K562 (cell line): ENCODE data around the gene SRC. TPM values are rescaled to one million over a fixed set of nuclear protein-coding genes. Genes with fewer than 3 reads are reported as not detected.
A peak's percentile ranks its signal among the peaks of the same experiment; 100 is the strongest.

Experiments
- ATAC-seq: fragments of 200-7000 bp; cut with Tn5 transposase; 3 replicates; pipeline ENCODE4 v1.9.1; 2020; ENCODE audit warnings: moderate library complexity
- BruUV-seq: library from RNA; stranded (reverse); fragments of 400-500 nt; replicated peaks from 2 replicates; lab custom pipeline; 2021; lab: Mats Ljungman, UMichigan
- CTCF ChIA-PET: fragments of 300-600 bp; formaldehyde crosslinking; extraction: SDS; loops from one replicate; lab custom pipeline; 2021; ENCODE audit warnings: low intra/inter-chr PET ratio; lab: Yijun Ruan, JAX
- POLR2A ChIA-PET: fragments of 300-600, 350-650 bp; sonication (Branson Sonifier 250); formaldehyde crosslinking; extraction: SDS; loops from one replicate; lab custom pipeline; 2021; ENCODE audit warnings: antibody characterized with exemption, inconsistent platforms; lab: Yijun Ruan, JAX
- DNase-seq, 4 experiments: peaks; one replicate each; pipeline versions ENCODE4 v3.0.0 to v3.0.0-alpha.2; 2011 to 2018; ENCODE audit warnings: low spot score in 3 of 4, mixed read lengths in 3 of 4; ENCODE audit errors: extremely low read depth in 1 of 4
- FAIRE-seq: peaks from 2 replicates; lab custom pipeline; 2011; peaks lifted over from hg19 to GRCh38; lab: Jason Lieb, UNC
- H2AFZ ChIP-seq: 2 replicates; pipeline ENCODE4 v1.6.0; 2011; ENCODE audit warnings: low read depth, low read length, control low read depth, inconsistent platforms
- H3K27ac ChIP-seq: fragments of 200-600 bp; 3 replicates; pipeline ENCODE4 v1.8.0; 2011; ENCODE audit warnings: low read depth, mild to moderate bottlenecking, control low read depth, inconsistent platforms, low read length, moderate library complexity, mixed read lengths; ENCODE audit errors: extremely low read depth
- H3K27me3 ChIP-seq, 2 experiments: fragments of 300-600 bp in 1 of 2; 2 replicates in 1 of 2; 3 replicates in 1 of 2; pipeline versions ENCODE4 v1.6.0 to v1.8.0; 2011; ENCODE audit warnings: inconsistent platforms in 2 of 2, low read length in 2 of 2, mild to moderate bottlenecking in 1 of 2, mixed read lengths in 1 of 2, moderate library complexity in 1 of 2; ENCODE audit not compliant: control insufficient read depth in 2 of 2, insufficient read depth in 2 of 2
- H3K36me3 ChIP-seq: fragments of 300-600 bp; 3 replicates; pipeline ENCODE4 v1.8.0; 2011; ENCODE audit warnings: mild to moderate bottlenecking, low read length, inconsistent platforms; ENCODE audit not compliant: control insufficient read depth, insufficient read depth
- H3K4me1 ChIP-seq, 2 experiments: fragments of 200-600 bp in 1 of 2; replicated peaks in 1 of 2; 2 replicates in 1 of 2; 3 replicates in 1 of 2; pipeline versions ENCODE4 v1.5.1 to v1.8.0; 2011; ENCODE audit warnings: inconsistent platforms in 2 of 2, low read length in 2 of 2, mild to moderate bottlenecking in 1 of 2, mixed read lengths in 1 of 2, moderate library complexity in 1 of 2; ENCODE audit not compliant: control insufficient read depth in 2 of 2, insufficient read depth in 2 of 2
- H3K4me2 ChIP-seq: 2 replicates; pipeline ENCODE4 v1.6.1; 2011; ENCODE audit warnings: low read length, control low read depth, inconsistent platforms, mixed read lengths; ENCODE audit not compliant: insufficient read depth
- H3K4me3 ChIP-seq: fragments of 200-600 bp; sonication (generic), shearing (Covaris generic); 2 replicates; pipeline ENCODE4 v1.5.1; 2016; ENCODE audit warnings: control low read depth, inconsistent platforms
- H3K79me2 ChIP-seq: fragments of 200-600 bp; 3 replicates; pipeline ENCODE4 v1.8.0; 2011; ENCODE audit warnings: low read length, inconsistent platforms; ENCODE audit not compliant: control insufficient read depth, insufficient read depth
- H3K9ac ChIP-seq, 2 experiments: 2 replicates each; pipeline versions ENCODE4 v1.6.0 to v1.6.1; 2011; ENCODE audit warnings: low read depth in 2 of 2, low read length in 2 of 2, control low read depth in 1 of 2, inconsistent platforms in 1 of 2, mild to moderate bottlenecking in 1 of 2, mixed read lengths in 1 of 2; ENCODE audit not compliant: insufficient read depth in 1 of 2
- H3K9me1 ChIP-seq: one replicate; pipeline ENCODE4 v1.6.0; 2011; ENCODE audit warnings: inconsistent platforms, mild to moderate bottlenecking, low read length, moderate library complexity; ENCODE audit not compliant: control insufficient read depth, insufficient read depth
- H3K9me3 ChIP-seq: replicated peaks from 2 replicates; pipeline ENCODE4 v1.5.1; 2011; ENCODE audit warnings: low read depth, low read length, inconsistent platforms; ENCODE audit not compliant: control insufficient read depth, insufficient read depth
- H4K20me1 ChIP-seq: replicated peaks from 2 replicates; pipeline ENCODE4 v1.6.1; 2011; ENCODE audit warnings: low read length, inconsistent platforms, mixed read lengths; ENCODE audit not compliant: control insufficient read depth, insufficient read depth
- CBFA2T2 ChIP-seq: fragments of 450-650 bp; conservative IDR thresholded peaks from 2 replicates; pipeline ENCODE4 v1.6.1; 2017; ENCODE audit warnings: mild to moderate bottlenecking
- KDM1A ChIP-seq, 2 experiments: fragments of 450-650 bp; IDR thresholded peaks; 2 replicates each; pipeline ENCODE4 v1.6.1; 2016; ENCODE audit warnings: mild to moderate bottlenecking in 2 of 2
- SP2 ChIP-seq: IDR thresholded peaks from 2 replicates; pipeline ENCODE4 v1.6.1; 2011; ENCODE audit warnings: mild to moderate bottlenecking, low read depth, low read length, moderate library complexity; ENCODE audit not compliant: poor library complexity, severe bottlenecking; ENCODE audit errors: extremely low read depth
- ZNF263 ChIP-seq: sonication (generic); formaldehyde crosslinking; IDR thresholded peaks from 2 replicates; pipeline ENCODE4 v1.8.0; 2022; ENCODE audit warnings: mild to moderate bottlenecking, missing genetic modification reagents, borderline replicate concordance
- WGBS: fragments of 100-300 bp; shearing (Covaris generic); methylation state at CpG from one replicate; pipeline ENCODE4 v1.1.6; 2016; ENCODE audit warnings: low coverage, mixed read lengths; ENCODE audit not compliant: insufficient coverage; ENCODE audit errors: missing lambda C conversion rate; 5-methylcytosine and 5-hydroxymethylcytosine counted together
- in situ Hi-C: fragments of 300-500 bp; cut with MboI; formaldehyde crosslinking; loops from 4 replicates; pipeline ENCODE4 v1.15.0; 2018; ENCODE audit warnings: inconsistent platforms, mixed read lengths
- intact Hi-C: fragments of 100-400 bp; cut with micrococcal nuclease; formaldehyde crosslinking; loops from 2 replicates; pipeline ENCODE4 v1.14.2; 2022
- polyA plus RNA-seq, 8 experiments: library from polyadenylated mRNA; depleted of rRNA in 4 of 8; stranded (reverse) in 5 of 8; unstranded in 3 of 8; fragments of >200 nt; fragmentation: Nextera tagmentation in 2 of 8; fragmentation: Illumina TruSeq in 1 of 8; extraction: Ambion mirVana in 2 of 8; extraction: Trizol in 1 of 8; gene quantifications; 2 replicates each; pipeline versions ENCODE4 v1.2.1 to v1.2.3, GENCODE V29; 2011 to 2014; ENCODE audit warnings: inconsistent platforms in 1 of 8, missing spikeins in 1 of 8
- total RNA-seq, 7 experiments: library from RNA; depleted of rRNA in 6 of 7; stranded (reverse); fragments of >200 nt in 6 of 7; fragmentation: Illumina TruSeq in 2 of 7; extraction: Trizol in 2 of 7; gene quantifications; 2 replicates each; pipeline versions ENCODE4 v1.2.1 to v1.2.3, GENCODE V29; 2011 to 2021; ENCODE audit warnings: low replicate concordance in 1 of 7
- TF ChIP-seq, protein P1 (sequence below): sonication (generic); formaldehyde crosslinking; IDR thresholded peaks from 2 replicates; pipeline ENCODE4 v1.8.1; 2023; ENCODE audit warnings: mild to moderate bottlenecking, missing genetic modification reagents

SRC gene
- total and polyA plus RNA-seq, 9 of the 15 experiments (the other 6 are each of a cell fraction or from before 2014, with no cell fraction given) = 0.06 to 8.5 (median 3.1) TPM

- intact Hi-C loops = no loop called here
- Histone ChIP-seq H3K4me3 (no peak overlapping the region), H3K27ac (no peak overlapping the region), H3K36me3 (no peaks in the 10 kb centered on the region), H3K9me3 (no peaks in the 10 kb centered on the region), H2AFZ (no peak overlapping the region)
- TF ChIP-seq SP2 (no peak), CBFA2T2 (no peak), KDM1A (IDR thresholded peaks at IDR 0.05) (peak in 1 of 2 experiments; percentile 54; a peak in 1 of 4 replicates)
- TF ChIP-seq, all 486 proteins: peak for 1
- H3K79me2 ChIP-seq = no peaks in the 10 kb centered on the region
- no peaks in the 10 kb centered on the region for H3K4me1 ChIP-seq
- H4K20me1 ChIP-seq = no peaks in the 10 kb centered on the region; the same call in 1 of the 2 replicates
- ChIA-PET POLR2A (interaction anchor here (1.6 kb wide), 1 partner anchor 10 kb away, joined by 5 read pairs; no protein-coding TSS in a partner anchor), CTCF (no interaction called here)
- in situ Hi-C loops = no loop called here
- BruUV-seq = no TSS peak
- H3K9ac ChIP-seq = no peak overlapping the region
- under 1% methylated on average over 7 of the region's 9 CpGs for WGBS
- FAIRE-seq = no peak
- peaks cover 0 to 31% of the 10 kb centered on the region in 2 experiments; a peak in 2 of 5 replicates for H3K27me3 ChIP-seq
- H3K4me2 ChIP-seq = no peak overlapping the region
- no peaks in the 10 kb centered on the region for H3K9me1 ChIP-seq
- no peak for DNase-seq
- ATAC-seq = no peak
Observed at GRCh38 chr20:37436527-37437186, 90.7 kb downstream of the SRC start.

- CTCF ChIA-PET = no interaction called here
Observed at GRCh38 chr20:37437676-37438075, 91.7 kb downstream of the SRC start.

More at GRCh38 chr20:37437676-37438075, 91.7 kb downstream of the SRC start:
- no peak overlapping the region for H3K27ac ChIP-seq
- no peaks in the 10 kb centered on the region for H3K36me3 ChIP-seq
- H2AFZ ChIP-seq = no peak overlapping the region
- DNase-seq (no peak), FAIRE-seq (no peak), ATAC-seq (no peak)
- peaks cover 0 to 26% of the 10 kb centered on the region in 2 experiments; a peak in 2 of 5 replicates for H3K27me3 ChIP-seq
- no peaks in the 10 kb centered on the region for H3K79me2 ChIP-seq
- no peaks in the 10 kb centered on the region for H3K9me3 ChIP-seq
- intact Hi-C loops (no loop called here), in situ Hi-C loops (no loop called here)
- H3K9ac ChIP-seq = no peak overlapping the region; a peak in 1 of 4 replicates
- 2% methylated on average over 6 of the region's 8 CpGs for WGBS
- TF ChIP-seq ZNF263 (CRISPR knock-in tag) = peak; percentile 91
- TF ChIP-seq, protein P1, sequence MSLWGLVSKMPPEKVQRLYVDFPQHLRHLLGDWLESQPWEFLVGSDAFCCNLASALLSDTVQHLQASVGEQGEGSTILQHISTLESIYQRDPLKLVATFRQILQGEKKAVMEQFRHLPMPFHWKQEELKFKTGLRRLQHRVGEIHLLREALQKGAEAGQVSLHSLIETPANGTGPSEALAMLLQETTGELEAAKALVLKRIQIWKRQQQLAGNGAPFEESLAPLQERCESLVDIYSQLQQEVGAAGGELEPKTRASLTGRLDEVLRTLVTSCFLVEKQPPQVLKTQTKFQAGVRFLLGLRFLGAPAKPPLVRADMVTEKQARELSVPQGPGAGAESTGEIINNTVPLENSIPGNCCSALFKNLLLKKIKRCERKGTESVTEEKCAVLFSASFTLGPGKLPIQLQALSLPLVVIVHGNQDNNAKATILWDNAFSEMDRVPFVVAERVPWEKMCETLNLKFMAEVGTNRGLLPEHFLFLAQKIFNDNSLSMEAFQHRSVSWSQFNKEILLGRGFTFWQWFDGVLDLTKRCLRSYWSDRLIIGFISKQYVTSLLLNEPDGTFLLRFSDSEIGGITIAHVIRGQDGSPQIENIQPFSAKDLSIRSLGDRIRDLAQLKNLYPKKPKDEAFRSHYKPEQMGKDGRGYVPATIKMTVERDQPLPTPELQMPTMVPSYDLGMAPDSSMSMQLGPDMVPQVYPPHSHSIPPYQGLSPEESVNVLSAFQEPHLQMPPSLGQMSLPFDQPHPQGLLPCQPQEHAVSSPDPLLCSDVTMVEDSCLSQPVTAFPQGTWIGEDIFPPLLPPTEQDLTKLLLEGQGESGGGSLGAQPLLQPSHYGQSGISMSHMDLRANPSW (CRISPR knock-in tag) = no peak
- POLR2A ChIA-PET = interaction anchor here (0.7 to 1.6 kb wide), 2 partner anchors 11 to 44 kb away, joined by 4 to 5 read pairs; no protein-coding TSS in a partner anchor
- no TSS peak for BruUV-seq
- H3K4me3 ChIP-seq = no peak overlapping the region
- no peaks in the 10 kb centered on the region for H3K9me1 ChIP-seq
- no peak overlapping the region for H3K4me2 ChIP-seq
- H4K20me1 ChIP-seq = no peaks in the 10 kb centered on the region; the same call in 1 of the 2 replicates
- H3K4me1 ChIP-seq = no peaks in the 10 kb centered on the region
